Sigmoid colon (tissue), 7 donors: ENCODE measurements around the gene CEACAM1. TPM values are rescaled to one million over a fixed set of nuclear protein-coding genes. Genes with fewer than 3 reads are reported as not detected.
A peak's percentile ranks its signal among the peaks of the same experiment; 100 is the strongest.
"Not testable (repeated sequence)": the region's sequence is repeated elsewhere in the genome, so short reads cannot be mapped to it uniquely, and the experiment has no call there.

ENCODE experiments used
- DNase-seq: peaks from one replicate; pipeline ENCODE4 v3.0.0-alpha.2; 2019
- H3K27ac ChIP-seq, 4 donors: fragments of 200-600 bp; sonication (generic); one replicate each; pipeline ENCODE4 v1.5.1; 2016 to 2019; ENCODE audit warnings: mild to moderate bottlenecking in 1 of 4
- H3K27me3 ChIP-seq, 3 donors: fragments of 200-600 bp; sonication (generic); one replicate each; pipeline ENCODE4 v1.5.1; 2019; ENCODE audit warnings: mild to moderate bottlenecking in 1 of 3
- H3K36me3 ChIP-seq, 4 donors: fragments of 200-600 bp; sonication (generic); one replicate each; pipeline ENCODE4 v1.5.1; 2016 to 2019
- H3K4me1 ChIP-seq, 4 donors: fragments of 200-600 bp; sonication (generic); one replicate each; pipeline ENCODE4 v1.5.1; 2017 to 2019
- H3K4me3 ChIP-seq, 4 donors: fragments of 200-600 bp; sonication (generic); one replicate each; pipeline ENCODE4 v1.5.1; 2017 to 2019; ENCODE audit warnings: mild to moderate bottlenecking in 2 of 4, moderate library complexity in 1 of 4
- H3K9me3 ChIP-seq, 4 donors: fragments of 200-600 bp in 3 of 4; sonication (generic) in 3 of 4; one replicate each; pipeline versions ENCODE4 v1.5.1 to v1.6.1; 2013 to 2019
- EP300 ChIP-seq, 4 donors: sonication (generic); formaldehyde crosslinking; IDR thresholded peaks; one replicate each; pipeline ENCODE4 v1.6.1; 2017; ENCODE audit warnings: antibody characterized with exemption in 4 of 4
- POLR2A ChIP-seq, 2 donors: fragments of 450-650 bp; IDR thresholded peaks; one replicate each; pipeline ENCODE4 v1.6.1; 2016; ENCODE audit warnings: antibody characterized with exemption in 2 of 2, mild to moderate bottlenecking in 2 of 2, moderate library complexity in 2 of 2
- POLR2AphosphoS5 ChIP-seq, 4 donors: sonication (generic); formaldehyde crosslinking; IDR thresholded peaks; one replicate each; pipeline ENCODE4 v1.6.1; 2017; ENCODE audit warnings: antibody characterized with exemption in 4 of 4
- whole genome bisulfite sequencing, 2 donors: extraction: QIAGEN DNeasy Blood & Tissue Kit; methylation state at CpG; one replicate each; pipeline ENCODE4 v1.1.7; 2013; 5-methylcytosine and 5-hydroxymethylcytosine counted together
- intact Hi-C: fragments of 100-400 bp; cut with DNase I; formaldehyde crosslinking; loops from one replicate; pipeline ENCODE4 v1.15.1; 2023
- polyA plus RNA-seq, 3 donors: library from polyadenylated mRNA; stranded (reverse); fragments of 200-250 nt; gene quantifications; one replicate each; pipeline ENCODE4 v1.2.3, GENCODE V29; 2013
- total RNA-seq, 4 donors: library from RNA; depleted of rRNA; stranded (reverse); fragments of >200 nt; gene quantifications; one replicate each; pipeline ENCODE4 v1.1.0, GENCODE V29; 2016
- TF ChIP-seq, protein P1 (sequence below), 4 experiments: fragments of 450-650 bp in 3 of 4; fragments of 200-600 bp in 1 of 4; IDR thresholded peaks; one replicate each; pipeline ENCODE4 v1.5.1; 2016 to 2019; ENCODE audit warnings: antibody characterized with exemption in 4 of 4, mild to moderate bottlenecking in 3 of 4, moderate library complexity in 2 of 4
- donor health status: healthy with polysubstance abuse.
- donor health status: Bipolar disorder and iron deficiency.
- donor health status: healthy.

The CEACAM1 gene
- total and polyA plus RNA-seq, 7 donors = 0.55 to 444 (median 2.4) TPM

DNA sequence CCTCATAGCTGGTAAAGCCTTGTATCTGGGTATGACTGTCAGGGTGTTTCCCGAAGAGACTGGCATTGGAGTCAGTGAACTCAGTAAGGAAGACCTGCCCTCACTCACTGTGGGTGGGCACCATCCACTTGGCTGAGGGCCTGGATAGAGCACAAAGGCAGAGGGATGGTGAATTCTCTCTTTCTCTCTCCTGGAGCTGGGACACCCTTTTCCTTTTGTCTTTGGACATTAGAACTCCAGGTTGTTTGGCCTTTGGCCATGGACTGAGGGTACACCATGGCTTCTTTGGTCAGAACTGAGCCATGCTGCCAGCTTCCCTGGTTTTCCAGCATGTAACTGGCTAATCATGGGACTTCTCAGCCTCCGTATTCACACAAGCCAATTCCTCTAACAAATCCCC is 4.6 kb upstream of the CEACAM1 start:
- intact Hi-C loops = no loop called here
- DNase-seq = no peak
- WGBS, 2 donors = 91 to 92% methylated on average over 2 of the region's 2 CpGs
- Histone ChIP-seq H3K27me3 (no peaks in the 10 kb centered on the region), H3K9me3 (no peaks in the 10 kb centered on the region), H3K36me3 (no peaks in the 10 kb centered on the region), H3K4me3 (no peak overlapping the region), H3K4me1 (peaks cover 0 to 4% (median 0%) of the 10 kb centered on the region in 4 donors), H3K27ac (no peak overlapping the region)
- no peak for TF ChIP-seq EP300 (IDR thresholded peaks at IDR 0.05)

DNA sequence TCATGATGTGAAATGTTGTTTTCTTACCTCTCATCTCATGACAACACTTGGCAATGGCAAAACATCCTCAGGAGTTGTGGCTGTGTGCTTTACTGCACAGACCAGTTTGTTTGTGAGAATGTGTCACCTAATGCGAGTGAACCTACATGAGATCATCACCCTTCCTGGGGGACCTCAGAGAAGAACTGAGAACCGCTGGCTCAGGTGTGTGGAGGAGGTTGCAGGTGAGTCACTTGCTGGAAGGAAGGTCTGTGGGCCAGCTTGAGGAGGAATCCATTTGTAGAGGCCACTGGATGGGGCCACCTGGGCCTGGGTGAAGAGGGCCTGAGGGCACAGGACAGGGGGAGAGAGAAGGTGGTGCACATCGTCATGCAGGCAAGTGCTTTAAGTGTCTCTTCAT is 3.0 kb upstream of the CEACAM1 start:
- DNase-seq = peak; percentile 30
- Histone ChIP-seq H3K4me3 (no peak overlapping the region), H3K4me1 (peaks cover 0 to 4% (median 0%) of the 10 kb centered on the region in 4 donors), H3K36me3 (no peaks in the 10 kb centered on the region), H3K9me3 (no peaks in the 10 kb centered on the region), H3K27ac (no peak overlapping the region), H3K27me3 (no peaks in the 10 kb centered on the region)
- no peak for TF ChIP-seq POLR2A (IDR thresholded peaks at IDR 0.05)
- TF ChIP-seq, protein P1, sequence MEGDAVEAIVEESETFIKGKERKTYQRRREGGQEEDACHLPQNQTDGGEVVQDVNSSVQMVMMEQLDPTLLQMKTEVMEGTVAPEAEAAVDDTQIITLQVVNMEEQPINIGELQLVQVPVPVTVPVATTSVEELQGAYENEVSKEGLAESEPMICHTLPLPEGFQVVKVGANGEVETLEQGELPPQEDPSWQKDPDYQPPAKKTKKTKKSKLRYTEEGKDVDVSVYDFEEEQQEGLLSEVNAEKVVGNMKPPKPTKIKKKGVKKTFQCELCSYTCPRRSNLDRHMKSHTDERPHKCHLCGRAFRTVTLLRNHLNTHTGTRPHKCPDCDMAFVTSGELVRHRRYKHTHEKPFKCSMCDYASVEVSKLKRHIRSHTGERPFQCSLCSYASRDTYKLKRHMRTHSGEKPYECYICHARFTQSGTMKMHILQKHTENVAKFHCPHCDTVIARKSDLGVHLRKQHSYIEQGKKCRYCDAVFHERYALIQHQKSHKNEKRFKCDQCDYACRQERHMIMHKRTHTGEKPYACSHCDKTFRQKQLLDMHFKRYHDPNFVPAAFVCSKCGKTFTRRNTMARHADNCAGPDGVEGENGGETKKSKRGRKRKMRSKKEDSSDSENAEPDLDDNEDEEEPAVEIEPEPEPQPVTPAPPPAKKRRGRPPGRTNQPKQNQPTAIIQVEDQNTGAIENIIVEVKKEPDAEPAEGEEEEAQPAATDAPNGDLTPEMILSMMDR (IDR thresholded peaks at IDR 0.05) = no peak
- TF ChIP-seq EP300 (IDR thresholded peaks at IDR 0.05) = no peak
- no peak for TF ChIP-seq POLR2AphosphoS5 (IDR thresholded peaks at IDR 0.05)
- intact Hi-C loops = no loop called here
- WGBS, 2 donors = 87 to 92% methylated on average over 3 of the region's 3 CpGs

DNA sequence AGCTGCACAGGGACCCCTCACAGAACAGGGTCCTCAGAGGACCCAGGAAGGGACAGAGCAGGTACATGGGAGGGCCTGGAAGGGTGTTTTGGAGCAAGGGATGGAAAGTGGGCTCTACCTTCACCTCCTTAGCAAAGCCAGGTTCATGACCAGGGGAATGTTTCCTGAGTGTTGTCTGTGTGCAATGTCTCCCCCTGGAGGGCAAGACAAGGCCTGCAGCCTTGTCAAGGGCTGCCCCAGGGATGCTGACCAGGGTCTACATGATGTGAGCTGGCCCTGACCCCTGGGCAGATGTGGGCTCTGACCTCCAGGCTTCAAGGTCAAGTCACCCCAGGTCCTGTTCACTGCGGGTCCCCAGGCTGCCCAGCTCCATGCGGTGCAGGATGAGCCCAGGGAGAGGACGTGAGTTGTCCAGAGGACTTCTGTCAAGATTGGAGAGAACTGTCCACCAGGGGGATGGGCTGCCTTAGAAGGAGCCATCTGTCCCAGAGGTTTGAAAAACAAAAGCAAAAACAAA is 1.0 kb upstream of the CEACAM1 start:
- no peak for DNase-seq
- WGBS, 2 donors = 53 to 71% methylated on average over 3 of the region's 3 CpGs
- H3K4me3 ChIP-seq = no peak overlapping the region

DNA sequence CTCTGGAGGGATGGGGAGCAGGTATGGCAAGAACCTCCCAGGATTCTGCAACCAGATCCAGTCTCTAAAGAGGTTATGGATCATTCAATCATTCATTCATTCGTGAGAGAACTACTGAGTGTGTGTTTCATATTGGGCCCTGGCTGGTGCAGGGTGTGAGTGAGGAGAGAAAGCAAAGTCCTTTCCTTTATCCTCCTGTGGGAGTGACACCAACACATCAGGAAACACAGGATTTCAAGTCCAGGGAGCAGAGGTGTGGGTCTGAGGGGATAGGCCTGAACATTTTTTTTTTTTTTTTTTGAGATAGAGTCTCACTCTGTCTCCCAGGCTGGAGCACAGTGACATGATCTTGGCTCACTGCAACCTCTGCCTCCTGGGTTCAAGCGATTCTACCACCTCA is 3.3 kb downstream of the CEACAM1 start:
- DNase-seq = no peak
- peaks cover 0 to 4% (median 0%) of the 10 kb centered on the region in 4 donors for H3K4me1 ChIP-seq
- 79 to 90% methylated on average over 2 of the region's 2 CpGs for WGBS, 2 donors
- no peak overlapping the region for H3K27ac ChIP-seq
- no peaks in the 10 kb centered on the region for H3K36me3 ChIP-seq
- no peaks in the 10 kb centered on the region for H3K9me3 ChIP-seq
- intact Hi-C loops = no loop called here
- no peaks in the 10 kb centered on the region for H3K27me3 ChIP-seq
- H3K4me3 ChIP-seq = no peak overlapping the region
- TF ChIP-seq, protein P1 (IDR thresholded peaks at IDR 0.05) = no peak
- TF ChIP-seq POLR2A (IDR thresholded peaks at IDR 0.05) (no peak), EP300 (IDR thresholded peaks at IDR 0.05) (no peak), POLR2AphosphoS5 (IDR thresholded peaks at IDR 0.05) (no peak)

More for the DNA sequence above, 1.0 kb upstream of the CEACAM1 start:
- intact Hi-C loops = loop anchor here (1.0 kb wide), 1 partner anchor 80 kb away; no protein-coding TSS in a partner anchor
- no peaks in the 10 kb centered on the region for H3K9me3 ChIP-seq
- H3K4me1 ChIP-seq = peaks cover 0 to 4% (median 0%) of the 10 kb centered on the region in 4 donors
- TF ChIP-seq EP300 (IDR thresholded peaks at IDR 0.05) (no peak), POLR2A (IDR thresholded peaks at IDR 0.05) (no peak), POLR2AphosphoS5 (IDR thresholded peaks at IDR 0.05) (no peak)
- TF ChIP-seq, protein P1 (IDR thresholded peaks at IDR 0.05) = peak; percentile 37 to 72 (median 62)
- no peaks in the 10 kb centered on the region for H3K36me3 ChIP-seq
- peak overlapping the region in 2 of 4 donors; percentile 29 to 42 for H3K27ac ChIP-seq
- no peaks in the 10 kb centered on the region for H3K27me3 ChIP-seq

DNA sequence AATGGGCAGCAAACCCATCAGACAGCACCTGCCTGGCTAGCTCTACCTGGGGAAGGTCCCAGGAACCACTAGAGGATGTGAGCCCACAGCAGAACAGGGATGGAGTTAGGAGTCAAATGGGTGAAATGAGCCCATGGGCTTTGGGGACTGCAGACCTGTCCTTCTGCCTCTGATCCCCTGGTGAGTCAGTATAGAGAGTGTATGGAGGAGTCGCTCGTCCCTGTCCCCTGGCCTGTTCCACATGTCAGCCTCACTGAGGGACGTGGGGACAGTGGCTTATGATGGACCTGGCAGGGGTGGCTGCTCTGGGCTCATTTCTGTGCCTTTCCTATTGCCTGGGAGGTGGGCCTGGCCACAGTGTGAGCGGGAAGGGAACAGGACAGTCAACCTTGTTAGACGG is 4.0 kb downstream of the CEACAM1 start:
- Histone ChIP-seq H3K9me3 (no peaks in the 10 kb centered on the region), H3K36me3 (no peaks in the 10 kb centered on the region), H3K27ac (no peak overlapping the region), H3K27me3 (no peaks in the 10 kb centered on the region), H3K4me3 (no peak overlapping the region), H3K4me1 (peaks cover 0 to 4% (median 0%) of the 10 kb centered on the region in 4 donors)
- intact Hi-C loops = no loop called here
- TF ChIP-seq POLR2A (IDR thresholded peaks at IDR 0.05) (no peak), EP300 (IDR thresholded peaks at IDR 0.05) (no peak), POLR2AphosphoS5 (IDR thresholded peaks at IDR 0.05) (no peak)
- TF ChIP-seq, protein P1 (IDR thresholded peaks at IDR 0.05) = no peak
- DNase-seq = no peak
- 90 to 95% methylated on average over 5 of the region's 5 CpGs for WGBS, 2 donors

DNA sequence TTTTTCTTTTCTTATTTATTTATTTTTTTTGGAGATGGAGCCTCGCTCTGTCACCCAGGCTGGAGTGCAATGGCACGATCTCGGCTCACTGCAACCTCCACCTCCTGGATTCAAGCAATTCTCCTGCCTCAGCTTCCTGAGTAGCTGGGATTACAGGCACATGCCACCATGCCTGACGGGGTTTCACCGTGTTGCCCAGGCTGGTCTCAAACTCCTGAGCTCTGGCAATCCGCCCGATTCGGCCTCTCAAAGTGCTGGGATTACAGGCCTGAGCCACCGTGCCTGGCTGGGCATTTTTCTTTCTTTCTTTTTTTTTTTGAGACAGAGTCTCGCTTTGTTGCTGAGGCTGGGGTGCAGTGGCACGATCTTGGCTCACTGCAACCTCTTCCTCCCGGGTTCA is 6.0 kb downstream of the CEACAM1 start:
- WGBS, 2 donors = 93 to 94% methylated on average over 12 of the region's 12 CpGs
- H3K4me3 ChIP-seq, intact Hi-C loops, H3K36me3 ChIP-seq, H3K4me1 ChIP-seq, H3K9me3 ChIP-seq, H3K27me3 ChIP-seq, H3K27ac ChIP-seq, DNase-seq: not testable (repeated sequence)
